ENCODE measurements around the gene CDKN2A. TPM values are rescaled to one million over a fixed set of nuclear protein-coding genes. Genes with fewer than 3 reads are reported as not detected.

The CDKN2A gene
- total RNA-seq, 4 donors from 2014 or later, result 2.2 to 8.6 TPM; not detected in 2

- no peaks in the 10 kb centered on the region for H3K9me3 ChIP-seq
- H3K4me3 ChIP-seq, result no peak overlapping the region
- in situ Hi-C loops (cut with MboI; ENCODE audit: low pct_ligation_motif_present in 1 of 4, low pct_unique_long_range_greater_than_20kb in 1 of 4, low sequenced_read_pairs in 3 of 4) (loop anchor here in 2 of 4 donors (25.0 kb wide), 1 partner anchor 254 kb away; no protein-coding TSS in a partner anchor), intact Hi-C loops (cut with DNase I; ENCODE audit: low total_unique reads) (no loop called here)
- H3K27ac ChIP-seq, result no peak overlapping the region
- 81 to 100% methylated on average over 1 of the region's 1 CpG for WGBS, 2 donors (ENCODE audit: low coverage in 1 of 2)
- TF ChIP-seq POLR2A (IDR thresholded peaks at IDR 0.05), result no peak
- TF ChIP-seq, protein P1, sequence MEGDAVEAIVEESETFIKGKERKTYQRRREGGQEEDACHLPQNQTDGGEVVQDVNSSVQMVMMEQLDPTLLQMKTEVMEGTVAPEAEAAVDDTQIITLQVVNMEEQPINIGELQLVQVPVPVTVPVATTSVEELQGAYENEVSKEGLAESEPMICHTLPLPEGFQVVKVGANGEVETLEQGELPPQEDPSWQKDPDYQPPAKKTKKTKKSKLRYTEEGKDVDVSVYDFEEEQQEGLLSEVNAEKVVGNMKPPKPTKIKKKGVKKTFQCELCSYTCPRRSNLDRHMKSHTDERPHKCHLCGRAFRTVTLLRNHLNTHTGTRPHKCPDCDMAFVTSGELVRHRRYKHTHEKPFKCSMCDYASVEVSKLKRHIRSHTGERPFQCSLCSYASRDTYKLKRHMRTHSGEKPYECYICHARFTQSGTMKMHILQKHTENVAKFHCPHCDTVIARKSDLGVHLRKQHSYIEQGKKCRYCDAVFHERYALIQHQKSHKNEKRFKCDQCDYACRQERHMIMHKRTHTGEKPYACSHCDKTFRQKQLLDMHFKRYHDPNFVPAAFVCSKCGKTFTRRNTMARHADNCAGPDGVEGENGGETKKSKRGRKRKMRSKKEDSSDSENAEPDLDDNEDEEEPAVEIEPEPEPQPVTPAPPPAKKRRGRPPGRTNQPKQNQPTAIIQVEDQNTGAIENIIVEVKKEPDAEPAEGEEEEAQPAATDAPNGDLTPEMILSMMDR (IDR thresholded peaks at IDR 0.05), result no peak
- TF ChIP-seq EP300 (IDR thresholded peaks at IDR 0.05; ENCODE audit: low read depth), result no peak
- no peak for TF ChIP-seq POLR2AphosphoS5 (IDR thresholded peaks at IDR 0.05)
- H3K4me1 ChIP-seq, result no peaks in the 10 kb centered on the region
- DNase-seq, result no peak
- no peaks in the 10 kb centered on the region for H3K36me3 ChIP-seq
- H3K27me3 ChIP-seq, result peaks cover 95% of the 10 kb centered on the region
Measured at GRCh38 chr9:21983561-21983935, 10.6 kb downstream of the CDKN2A start.

GRCh38 chr9:21982861-21983560 is 11.2 kb downstream of the CDKN2A start:
- no peak for DNase-seq
- intact Hi-C loops (cut with DNase I; ENCODE audit: low total_unique reads), result no loop called here
- H3K36me3 ChIP-seq, result no peaks in the 10 kb centered on the region
- peaks cover 95% of the 10 kb centered on the region for H3K27me3 ChIP-seq
- H3K4me1 ChIP-seq, result no peaks in the 10 kb centered on the region
- no peak overlapping the region for H3K4me3 ChIP-seq
- H3K27ac ChIP-seq, result no peak overlapping the region
- TF ChIP-seq, protein P1 (IDR thresholded peaks at IDR 0.05), result no peak
- no peak for TF ChIP-seq EP300 (IDR thresholded peaks at IDR 0.05; ENCODE audit: low read depth)
- no peak for TF ChIP-seq POLR2AphosphoS5 (IDR thresholded peaks at IDR 0.05)
- no peak for TF ChIP-seq POLR2A (IDR thresholded peaks at IDR 0.05)
- no peaks in the 10 kb centered on the region for H3K9me3 ChIP-seq
- in situ Hi-C loops (cut with MboI; ENCODE audit: low pct_ligation_motif_present in 1 of 4, low pct_unique_long_range_greater_than_20kb in 1 of 4, low sequenced_read_pairs in 3 of 4), result loop anchor here in 2 of 4 donors (25.0 kb wide), 1 partner anchor 254 kb away; no protein-coding TSS in a partner anchor
- 56 to 79% methylated on average over 1 of the region's 1 CpG for WGBS, 2 donors (ENCODE audit: low coverage in 1 of 2)

DNA sequence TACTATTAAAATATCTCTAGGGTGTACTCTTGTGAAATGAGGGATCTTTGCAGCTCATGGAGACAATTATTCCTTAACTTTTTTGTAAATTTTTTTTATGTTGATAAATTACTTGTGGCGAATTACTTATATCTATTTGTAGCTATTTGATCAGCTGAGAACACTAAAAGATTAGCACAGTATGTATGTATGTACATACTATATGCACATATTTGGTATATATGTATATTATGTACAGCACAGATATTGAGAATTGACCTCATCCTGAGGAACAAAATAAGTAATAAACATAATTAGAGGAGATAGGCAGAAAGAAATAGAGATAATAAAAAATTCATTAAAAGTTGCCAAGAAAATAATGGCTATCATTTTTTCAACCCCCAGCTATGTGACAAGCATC is 11.8 kb downstream of the CDKN2A start:
- Histone ChIP-seq H3K27me3 (peaks cover 95% of the 10 kb centered on the region), H3K36me3 (no peaks in the 10 kb centered on the region), H3K27ac (no peak overlapping the region), H3K9me3 (no peaks in the 10 kb centered on the region), H3K4me1 (no peaks in the 10 kb centered on the region), H3K4me3 (no peak overlapping the region)
- 62 to 65% methylated on average over 1 of the region's 1 CpG for WGBS, 2 donors (ENCODE audit: low coverage in 1 of 2)
- intact Hi-C loops (cut with DNase I; ENCODE audit: low total_unique reads), result no loop called here
- TF ChIP-seq EP300 (IDR thresholded peaks at IDR 0.05; ENCODE audit: low read depth) (no peak), POLR2AphosphoS5 (IDR thresholded peaks at IDR 0.05) (no peak), POLR2A (IDR thresholded peaks at IDR 0.05) (no peak)
- TF ChIP-seq, protein P1 (IDR thresholded peaks at IDR 0.05), result no peak
- in situ Hi-C loops (cut with MboI; ENCODE audit: low pct_ligation_motif_present in 1 of 4, low pct_unique_long_range_greater_than_20kb in 1 of 4, low sequenced_read_pairs in 3 of 4), result loop anchor here in 2 of 4 donors (25.0 kb wide), 1 partner anchor 255 kb away; no protein-coding TSS in a partner anchor
- DNase-seq, result no peak

DNA sequence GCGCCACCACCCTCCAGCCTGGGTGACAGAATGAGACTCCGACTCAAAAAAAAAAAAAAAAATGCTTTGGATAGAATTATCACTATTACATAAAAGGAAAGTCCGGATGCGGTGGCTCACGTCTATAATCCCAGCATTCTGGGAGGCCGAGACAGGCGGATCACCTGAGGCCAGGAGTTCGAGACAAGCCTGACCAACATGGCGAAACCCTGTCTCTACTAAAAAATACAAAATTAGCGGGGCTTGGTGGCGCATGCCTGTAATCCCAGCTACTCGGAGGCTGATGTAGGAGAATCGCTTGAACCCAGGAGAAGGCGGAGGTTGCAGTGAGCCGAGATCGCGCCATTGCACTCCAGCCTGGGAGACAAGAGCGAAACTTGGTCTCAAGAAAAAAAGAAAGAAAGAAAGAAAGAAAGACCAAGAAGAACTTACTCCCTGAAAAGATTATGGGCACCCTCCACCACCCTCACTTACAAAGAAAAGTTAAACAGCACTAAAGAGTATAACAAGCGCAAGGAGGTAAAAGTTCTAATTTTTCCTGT is 17.8 kb downstream of the CDKN2A start:
- H3K36me3 ChIP-seq, result no peaks in the 10 kb centered on the region
- 29 to 45% methylated on average over 14 to 19 of the region's 19 CpGs for WGBS, 2 donors (ENCODE audit: low coverage in 1 of 2)
- DNase-seq, result no peak
- H3K27ac ChIP-seq, result no peak overlapping the region
- in situ Hi-C loops (cut with MboI; ENCODE audit: low pct_ligation_motif_present in 1 of 4, low pct_unique_long_range_greater_than_20kb in 1 of 4, low sequenced_read_pairs in 3 of 4), result loop anchor here in 2 of 4 donors (25.0 kb wide), 1 partner anchor 261 kb away; no protein-coding TSS in a partner anchor
- H3K9me3 ChIP-seq, result no peaks in the 10 kb centered on the region
- no peak overlapping the region for H3K4me3 ChIP-seq
- intact Hi-C loops (cut with DNase I; ENCODE audit: low total_unique reads), result no loop called here
- TF ChIP-seq, protein P1 (IDR thresholded peaks at IDR 0.05), result no peak
- TF ChIP-seq POLR2AphosphoS5 (IDR thresholded peaks at IDR 0.05) (no peak), POLR2A (IDR thresholded peaks at IDR 0.05) (no peak), EP300 (IDR thresholded peaks at IDR 0.05; ENCODE audit: low read depth) (no peak)
- H3K27me3 ChIP-seq, result peaks cover 97% of the 10 kb centered on the region
- peaks cover 0 to 18% (median 16%) of the 10 kb centered on the region in 4 donors for H3K4me1 ChIP-seq

Data from transverse colon (tissue), 4 donors.